ENCODE data around the gene ALX3.
"Not testable (repeated sequence)": the region's sequence is repeated elsewhere in the genome, so short reads cannot be mapped to it uniquely, and the experiment has no call there.

Gene ALX3

GRCh38 chr1:110088739-110089316, 18.4 kb upstream of the ALX3 start:
- no peak for DNase-seq

- DNase-seq = peak; percentile 60
These were observed 17.6 kb upstream of the ALX3 start for GRCh38 chr1:110087812-110088738.

- no peak for DNase-seq
These were observed 16.5 kb upstream of the ALX3 start for GRCh38 chr1:110086961-110087360.

- DNase-seq = no peak
These were observed 15.2 kb upstream of the ALX3 start for GRCh38 chr1:110085671-110086070.

DNA sequence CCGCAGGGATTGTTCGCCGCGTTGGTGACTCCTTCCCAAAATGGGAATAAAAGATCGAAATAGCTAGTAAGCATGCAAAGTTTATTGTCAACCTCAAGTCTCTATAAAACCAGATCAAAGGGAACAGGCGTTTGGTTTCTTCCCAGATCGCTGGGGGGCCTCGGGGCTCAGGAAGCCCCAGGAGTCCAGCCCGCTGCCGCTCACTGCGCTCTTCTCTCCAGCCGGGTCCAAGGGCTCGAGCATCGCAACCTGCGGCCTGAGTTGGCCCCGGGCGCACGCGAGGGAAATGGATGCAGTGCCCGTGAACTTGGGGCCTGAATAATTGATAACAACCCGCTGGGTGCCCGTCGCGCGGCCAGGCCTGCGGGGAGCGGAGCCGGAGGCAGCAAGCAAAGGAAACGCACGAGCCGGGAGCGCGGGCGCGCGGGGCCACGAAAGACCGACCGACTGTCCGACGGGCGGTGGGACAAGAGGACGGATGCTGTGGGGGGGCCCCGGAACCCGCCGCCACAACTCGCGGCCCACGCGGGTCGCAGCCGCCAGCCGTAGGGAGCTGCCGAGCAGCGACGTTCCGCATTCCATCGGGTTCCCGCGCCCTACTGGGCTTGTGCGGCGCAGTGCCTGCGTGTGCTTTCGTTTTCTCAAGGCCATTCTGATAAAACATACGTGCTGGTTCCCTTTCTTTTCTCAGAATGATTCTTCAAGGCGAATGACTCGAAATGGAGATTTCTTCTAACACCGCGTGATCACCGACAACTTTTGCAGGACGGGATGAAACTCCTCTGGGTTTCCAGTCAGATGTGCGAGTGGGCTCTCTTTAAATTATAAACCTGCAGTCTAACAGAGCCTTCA, 14.0 kb upstream of the ALX3 start:
- DNase-seq = peak; percentile 56

- DNase-seq = peak; percentile 24
These were observed 13.4 kb upstream of the ALX3 start for GRCh38 chr1:110083866-110084226.

- DNase-seq = no peak
These were observed 12.8 kb upstream of the ALX3 start for GRCh38 chr1:110083061-110083865.

- DNase-seq = no peak
These were observed 12.0 kb upstream of the ALX3 start for GRCh38 chr1:110082477-110082876.

DNA sequence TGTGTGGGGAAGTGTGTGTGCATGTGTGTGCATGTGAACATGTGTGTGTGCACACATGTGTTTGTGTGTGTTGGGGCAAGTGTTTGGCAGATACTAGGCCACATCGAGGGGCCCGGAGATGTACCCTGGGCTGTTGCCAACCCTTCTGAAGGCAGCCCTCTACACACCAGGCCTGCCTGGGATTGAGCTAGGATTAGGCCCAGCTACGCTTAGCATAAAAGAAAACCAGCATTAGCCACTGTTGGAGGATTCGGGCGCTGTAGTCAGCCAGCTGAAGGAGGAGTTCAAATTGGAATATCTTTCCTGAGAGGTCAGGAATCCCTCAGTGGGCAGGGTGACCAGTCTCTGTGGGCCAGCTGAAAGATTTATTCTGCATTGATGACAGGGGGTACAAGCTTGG, 10.6 kb upstream of the ALX3 start:
- DNase-seq = no peak

DNA sequence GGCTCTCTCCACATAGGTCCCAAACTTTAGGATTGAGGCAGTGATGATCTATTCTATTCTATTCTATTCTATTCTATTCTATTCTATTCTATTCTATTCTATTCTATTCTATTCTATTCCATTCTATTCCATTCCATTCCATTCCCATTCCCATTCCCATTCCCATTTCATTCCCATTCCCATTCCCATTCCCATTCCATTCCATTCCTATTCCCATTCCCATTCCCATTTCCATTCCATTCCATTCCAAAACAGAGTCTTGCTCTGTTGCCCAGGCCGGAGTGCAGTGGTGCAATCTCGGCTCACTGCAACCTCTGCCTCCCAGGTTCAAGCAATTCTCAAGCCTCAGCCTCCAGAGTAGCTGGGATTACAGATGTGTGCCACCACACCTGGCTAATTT, 9.5 kb upstream of the ALX3 start:
- DNase-seq = not testable (repeated sequence)

- no peak for DNase-seq
These were observed 6.5 kb upstream of the ALX3 start for GRCh38 chr1:110076789-110077500.

DNA sequence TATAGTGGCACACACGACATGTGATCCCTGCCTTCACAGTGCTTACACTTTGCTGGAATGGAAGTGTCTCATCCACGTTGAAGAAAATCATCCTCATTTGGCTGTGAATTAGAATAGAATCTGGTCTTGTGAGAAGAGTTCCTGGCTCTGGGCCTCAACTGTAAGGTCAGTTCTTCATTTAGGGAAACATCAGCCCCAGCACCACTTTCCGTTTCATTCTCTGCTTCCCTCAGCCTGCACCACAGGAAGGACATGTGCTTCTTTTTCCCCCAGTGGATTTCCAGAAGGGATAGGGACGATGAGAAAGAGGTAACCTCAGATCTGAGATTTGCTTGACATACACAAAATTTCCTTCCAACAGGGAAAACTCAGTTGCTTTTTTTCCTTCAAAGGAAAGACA, 3.7 kb upstream of the ALX3 start:
- DNase-seq = no peak

- DNase-seq = no peak
These were observed 196 bp downstream of the ALX3 start for GRCh38 chr1:110070282-110070669.

GRCh38 chr1:110069404-110070281, 829 bp downstream of the ALX3 start:
- peak; percentile 24 for DNase-seq

DNA sequence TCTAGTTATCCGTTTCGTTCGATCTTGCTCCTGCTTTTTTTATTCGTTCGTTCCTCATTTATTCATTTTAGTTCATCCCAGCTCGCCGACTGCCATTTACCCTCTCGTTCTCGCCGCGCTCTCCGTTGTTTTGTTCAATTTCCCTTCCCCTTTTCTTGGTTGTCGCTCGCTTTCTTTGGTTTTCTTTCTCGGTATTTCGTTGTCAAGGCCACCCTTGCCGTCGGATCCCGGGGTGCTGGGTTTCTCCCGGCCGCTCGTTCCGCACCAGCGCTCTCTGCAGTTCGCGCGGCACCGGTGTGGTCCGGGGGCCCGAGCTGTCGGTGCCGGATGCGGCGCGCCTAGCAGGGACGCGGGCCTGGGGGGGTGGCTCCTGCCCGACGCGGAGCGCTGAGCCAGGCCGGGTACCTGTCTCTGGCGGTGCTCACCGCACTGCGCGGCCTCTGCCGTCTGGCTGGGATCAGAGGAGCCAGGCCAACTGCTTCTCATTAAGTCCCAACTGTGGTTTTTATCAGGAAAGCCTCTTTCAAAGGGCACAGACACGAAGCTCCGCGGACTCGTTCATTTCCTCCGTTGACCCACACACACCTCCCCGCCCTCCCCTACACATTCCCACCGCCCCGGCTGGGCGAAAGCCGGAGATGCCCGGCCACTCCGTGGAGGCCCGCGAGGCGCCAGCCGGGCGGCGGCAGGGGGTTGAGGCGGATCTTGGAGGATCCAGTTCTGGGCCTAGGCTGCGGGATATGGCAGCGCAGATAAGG, 1.6 kb downstream of the ALX3 start:
- DNase-seq = peak; percentile 40

DNA sequence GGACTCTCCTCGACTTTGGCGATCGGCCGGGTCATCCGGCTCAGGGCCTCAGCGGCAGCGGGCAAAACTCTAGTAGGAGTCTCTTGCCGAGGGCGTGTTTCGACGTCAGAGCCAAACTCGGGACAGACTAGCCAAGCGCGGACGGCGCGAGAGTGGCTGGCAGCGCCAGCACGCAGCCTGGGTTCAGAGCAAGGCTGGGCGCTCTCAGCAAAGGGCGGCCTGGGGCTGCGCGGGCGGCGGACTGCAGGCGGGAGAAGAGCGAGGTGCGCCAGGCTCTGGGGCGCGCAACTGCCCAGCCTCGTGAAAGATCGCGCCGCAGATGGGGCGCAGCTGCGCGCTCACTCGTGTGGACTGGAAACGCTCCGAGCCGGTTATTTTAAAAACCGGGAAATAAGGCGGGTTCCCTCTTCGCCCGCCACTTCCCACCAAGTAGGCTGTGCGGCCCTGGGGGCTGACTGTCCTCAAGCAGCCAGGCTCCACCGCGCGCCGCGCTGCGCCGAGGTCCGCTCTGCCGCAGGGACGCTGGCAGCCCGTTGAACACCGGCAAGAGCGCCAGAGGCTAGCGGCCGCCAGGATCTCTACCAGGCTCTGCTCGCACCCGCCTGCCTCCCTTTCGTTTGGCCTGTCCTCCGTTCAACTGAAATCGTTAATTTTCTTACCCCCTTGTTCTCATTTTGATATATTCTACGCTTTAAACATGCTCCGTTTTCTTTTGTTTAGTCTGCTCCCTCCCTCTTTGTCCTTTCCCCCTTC, 2.4 kb downstream of the ALX3 start:
- peak; percentile 20 for DNase-seq

GRCh38 chr1:110067479-110067892, 3.0 kb downstream of the ALX3 start:
- no peak for DNase-seq

- no peak for DNase-seq
These were observed 4.6 kb downstream of the ALX3 start for GRCh38 chr1:110065841-110066240.

DNA sequence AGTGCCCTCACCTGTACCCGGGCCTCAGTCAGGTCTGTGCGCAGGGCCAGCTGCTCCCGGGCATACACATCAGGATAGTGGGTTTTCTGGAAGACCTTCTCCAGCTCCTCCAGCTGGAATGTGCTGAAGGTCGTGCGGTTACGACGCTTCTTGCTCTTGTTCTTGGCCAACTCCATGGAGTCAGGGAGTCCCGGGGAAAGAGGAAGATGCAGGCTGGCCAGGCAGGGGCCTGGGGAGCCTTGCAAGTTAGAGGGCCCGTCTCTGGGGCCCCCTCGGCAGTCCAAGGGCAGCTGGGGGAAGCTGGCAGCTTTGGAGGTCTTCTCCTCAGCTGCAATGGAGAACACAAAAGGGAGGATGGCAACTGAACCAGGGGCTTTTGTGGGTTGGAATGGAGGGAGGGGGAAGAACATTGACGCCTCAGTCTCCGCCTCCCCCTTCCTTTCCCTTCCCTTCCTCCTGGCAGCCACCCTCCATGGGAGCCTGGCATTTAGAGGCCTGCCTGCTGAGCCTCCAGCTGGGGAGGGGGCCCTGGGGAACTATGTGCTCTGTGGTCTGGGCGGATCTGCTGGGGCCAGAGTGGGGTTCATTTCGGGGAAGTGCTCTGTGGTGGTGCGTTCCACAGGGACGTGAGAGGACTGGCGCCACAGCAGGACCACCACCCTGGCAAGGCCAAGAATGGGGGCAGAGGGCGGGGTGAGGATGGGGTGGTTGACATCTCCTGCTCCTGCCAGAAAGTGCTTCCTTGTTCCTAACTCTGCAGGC, 5.7 kb downstream of the ALX3 start:
- DNase-seq = no peak

Data from stimulated activated CD4-positive, alpha-beta T cell treated with anti-CD3 and anti-CD28 coated beads, Interleukin-15, amount 100 ng/mL, for 24 hours (primary cell).